ENCODE measurements around the gene ADAMTS8.

Gene ADAMTS8

GRCh38 chr11:130391711-130392110 is 36.7 kb downstream of the ADAMTS8 start:
- DNase-seq, result no peak

GRCh38 chr11:130390071-130390758 is 38.2 kb downstream of the ADAMTS8 start:
- DNase-seq, result no peak

GRCh38 chr11:130389335-130389935 is 39.0 kb downstream of the ADAMTS8 start:
- peak; percentile 40 for DNase-seq

- no peak for DNase-seq
Measured at GRCh38 chr11:130388607-130389205, 39.7 kb downstream of the ADAMTS8 start.

- DNase-seq, result no peak
Measured at GRCh38 chr11:130386056-130386455, 42.4 kb downstream of the ADAMTS8 start.

- DNase-seq, result no peak
Measured at GRCh38 chr11:130383344-130384211, 44.8 kb downstream of the ADAMTS8 start.

- DNase-seq, result no peak
Measured at GRCh38 chr11:130381317-130381716, 47.1 kb downstream of the ADAMTS8 start.

- DNase-seq, result no peak
Measured at GRCh38 chr11:130380778-130381177, 47.6 kb downstream of the ADAMTS8 start.

- no peak for DNase-seq
Measured at GRCh38 chr11:130379276-130379675, 49.1 kb downstream of the ADAMTS8 start.

- no peak for DNase-seq
Measured at GRCh38 chr11:130370845-130371590, 57.4 kb downstream of the ADAMTS8 start.

GRCh38 chr11:130369713-130370112 is 58.7 kb downstream of the ADAMTS8 start:
- no peak for DNase-seq

GRCh38 chr11:130369141-130369691 is 59.2 kb downstream of the ADAMTS8 start:
- no peak for DNase-seq

GRCh38 chr11:130359419-130359818 is 69.0 kb downstream of the ADAMTS8 start:
- no peak for DNase-seq

GRCh38 chr11:130358398-130358797 is 70.0 kb downstream of the ADAMTS8 start:
- no peak for DNase-seq

Measured in CD4-positive, alpha-beta T cell treated with Interleukin-15 for 1 hour (primary cell).